ENCODE measurements around the gene PRODH.
"Not testable (repeated sequence)": the region's sequence is repeated elsewhere in the genome, so short reads cannot be mapped to it uniquely, and the experiment has no call there.

GRCh38 chr22:18961201-18961600, 25.1 kb upstream of the PRODH start:
- not testable (repeated sequence) for TF ChIP-seq TAF1 (IDR thresholded peaks at IDR 0.05; ENCODE audit: borderline replicate concordance, low read depth, low read length); POLR2A (IDR thresholded peaks at IDR 0.05; ENCODE audit: low read depth, low read length)

Data from GM12892 (cell line).